ENCODE results near the gene PHC3.

- no peak for TF ChIP-seq MAX (IDR thresholded peaks at IDR 0.05)
- no peak for TF ChIP-seq EP300 (IDR thresholded peaks at IDR 0.05; ENCODE audit: borderline replicate concordance)
- no peak for TF ChIP-seq TAF1 (IDR thresholded peaks at IDR 0.05; ENCODE audit: low read depth)
- no peak for TF ChIP-seq NFIC (IDR thresholded peaks at IDR 0.05)
- no peak for TF ChIP-seq YY1 (IDR thresholded peaks at IDR 0.05; ENCODE audit: low read depth)
- TF ChIP-seq REST (IDR thresholded peaks at IDR 0.05; ENCODE audit: low read depth) = no peak
- TF ChIP-seq CREB1 (IDR thresholded peaks at IDR 0.05; ENCODE audit: low read depth) = no peak
- no peak for TF ChIP-seq CEBPB (IDR thresholded peaks at IDR 0.05)
- no peak for TF ChIP-seq RAD21 (IDR thresholded peaks at IDR 0.05; ENCODE audit: low read depth)
- no peak for TF ChIP-seq USF1 (IDR thresholded peaks at IDR 0.05)
- TF ChIP-seq TCF12 (IDR thresholded peaks at IDR 0.05; ENCODE audit: low read depth) = no peak
- no peak for TF ChIP-seq TEAD4 (IDR thresholded peaks at IDR 0.05)
- TF ChIP-seq FOXM1 (IDR thresholded peaks at IDR 0.05; ENCODE audit: borderline replicate concordance, low read depth) = no peak
These were observed 16.8 kb downstream of the PHC3 start for GRCh38 chr3:170164717-170165116.

Measured in Ishikawa (cell line).